ENCODE measurements around the gene C1orf74.

- TF ChIP-seq CTCF (conservative IDR thresholded peaks at IDR 0.05 in 1 of 2, IDR thresholded peaks at IDR 0.05 in 1 of 2; ENCODE audit: extremely low read depth in 1 of 2, insufficient read depth in 1 of 2, low read depth in 1 of 2, low read length in 2 of 2) (no peak), EZH2 (IDR thresholded peaks at IDR 0.05; ENCODE audit: borderline replicate concordance, low read length) (no peak)
These were observed 13.5 kb downstream of the C1orf74 start for GRCh38 chr1:209770636-209771415.
